HepG2 (cell line): ENCODE data around the gene BABAM2. TPM values are rescaled to one million over a fixed set of nuclear protein-coding genes. Genes with fewer than 3 reads are reported as not detected.

Experiments used
- DPF2 ChIP-seq: sonication (generic); formaldehyde crosslinking; IDR thresholded peaks from 2 replicates; pipeline ENCODE4 v1.4.0; 2020; ENCODE audit warnings: mild to moderate bottlenecking, low read depth, missing genetic modification reagents, borderline replicate concordance
- ETV5 ChIP-seq: IDR thresholded peaks from 2 replicates; pipeline ENCODE4 v1.6.1; 2018; ENCODE audit warnings: missing biosample characterization, missing genetic modification reagents, inconsistent platforms, borderline replicate concordance
- FOXP1 ChIP-seq, 2 experiments: fragments of 450-650 bp in 1 of 2; IDR thresholded peaks; 2 replicates each; pipeline ENCODE4 v1.6.1; 2017 to 2018; ENCODE audit warnings: antibody characterized with exemption in 1 of 2
- KDM5A ChIP-seq: fragments of 200-600 bp; sonication (generic); IDR thresholded peaks from 2 replicates; pipeline ENCODE4 v1.7.0; 2018; ENCODE audit warnings: antibody characterized with exemption, mild to moderate bottlenecking, low read length, borderline replicate concordance
- LBX2 ChIP-seq: sonication (generic); formaldehyde crosslinking; IDR thresholded peaks from 2 replicates; pipeline ENCODE4 v1.5.0; 2020; ENCODE audit warnings: missing genetic modification reagents, mild to moderate bottlenecking, borderline replicate concordance
- NCOA2 ChIP-seq: sonication (generic); formaldehyde crosslinking; IDR thresholded peaks from 2 replicates; pipeline ENCODE4 v1.8.0; 2022; ENCODE audit warnings: inconsistent platforms
- WIZ ChIP-seq: sonication (generic); formaldehyde crosslinking; IDR thresholded peaks from 2 replicates; pipeline ENCODE4 v1.5.1; 2020; ENCODE audit warnings: mild to moderate bottlenecking, missing genetic modification reagents
- ZIK1 ChIP-seq: sonication (generic); formaldehyde crosslinking; IDR thresholded peaks from 2 replicates; pipeline ENCODE4 v1.5.0; 2020; ENCODE audit warnings: mild to moderate bottlenecking, low read depth, missing genetic modification reagents, borderline replicate concordance
- ZMAT3 ChIP-seq: sonication (generic); formaldehyde crosslinking; conservative IDR thresholded peaks from 2 replicates; pipeline ENCODE4 v1.7.0; 2021; ENCODE audit warnings: missing genetic modification reagents
- ZNF646 ChIP-seq: sonication (generic); formaldehyde crosslinking; IDR thresholded peaks from 2 replicates; pipeline ENCODE4 v1.9.0; 2021; ENCODE audit warnings: mild to moderate bottlenecking, missing genetic modification reagents
- ZSCAN5A ChIP-seq: sonication (generic); formaldehyde crosslinking; IDR thresholded peaks from 2 replicates; pipeline ENCODE4 v1.8.0; 2022; ENCODE audit warnings: mild to moderate bottlenecking, missing genetic modification reagents, borderline replicate concordance
- polyA plus RNA-seq, 8 experiments: library from polyadenylated mRNA; depleted of rRNA in 3 of 8; stranded (reverse) in 7 of 8; unstranded in 1 of 8; fragments of >200 nt; fragmentation: Illumina TruSeq in 4 of 8; extraction: Trizol in 4 of 8; gene quantifications; 2 replicates each; pipeline versions ENCODE4 v1.2.1 to v1.2.3, GENCODE V29; 2011 to 2016; ENCODE audit warnings: low read depth in 4 of 8, missing spikeins in 1 of 8, mixed read lengths in 1 of 8; ENCODE audit not compliant: insufficient read depth in 1 of 8
- total RNA-seq, 5 experiments: library from RNA; depleted of rRNA; stranded (reverse); fragments of >200 nt; fragmentation: Illumina TruSeq; extraction: Trizol; gene quantifications; 2 replicates each; pipeline ENCODE4 v1.2.3, GENCODE V29; 2016; ENCODE audit warnings: low read depth in 1 of 5

The BABAM2 gene
- total and polyA plus RNA-seq, 2 of the 13 experiments (the other 11 are each of a cell fraction or from before 2014, with no cell fraction given), result 24.9 to 28.0 TPM

GRCh38 chr2:28347596-28347995, 457.1 kb downstream of the BABAM2 start (continued):
- TF ChIP-seq ZNF646, result no peak
- no peak for TF ChIP-seq KDM5A
- TF ChIP-seq ETV5 (CRISPR knock-in tag), result no peak
- no peak for TF ChIP-seq ZMAT3
- no peak for TF ChIP-seq ZIK1 (CRISPR knock-in tag)
- TF ChIP-seq DPF2 (CRISPR knock-in tag), result no peak
- no peak for TF ChIP-seq ZSCAN5A
- TF ChIP-seq WIZ (CRISPR knock-in tag), result no peak
- no peak for TF ChIP-seq NCOA2 (CRISPR knock-in tag)
- TF ChIP-seq LBX2 (CRISPR knock-in tag), result no peak
- no peak for TF ChIP-seq FOXP1 (IDR thresholded peaks at IDR 0.05)
- no peak for TF ChIP-seq FOXP1 (CRISPR knock-in tag; IDR thresholded peaks at IDR 0.05)
